Bronchial epithelial cell (primary cell): ENCODE measurements around the gene SLC5A11. TPM values are rescaled to one million over a fixed set of nuclear protein-coding genes. Genes with fewer than 3 reads are reported as not detected.

Experiments
- DNase-seq: peaks from one replicate; pipeline ENCODE4 v3.0.0-alpha.2; 2010; ENCODE audit warnings: low read depth
- FAIRE-seq: peaks from 2 replicates; lab custom pipeline; 2011; peaks lifted over from hg19 to GRCh38; lab: Jason Lieb, UNC
- H3K27me3 ChIP-seq: 2 replicates; pipeline ENCODE4 v1.5.1; 2011; ENCODE audit warnings: low read length; ENCODE audit not compliant: control insufficient read depth, insufficient read depth
- H3K36me3 ChIP-seq: 2 replicates; pipeline ENCODE4 v1.5.1; 2011; ENCODE audit warnings: low read length; ENCODE audit not compliant: control insufficient read depth, insufficient read depth
- H3K4me3 ChIP-seq: 2 replicates; pipeline ENCODE4 v1.5.1; 2011; ENCODE audit warnings: mild to moderate bottlenecking, low read depth, low read length, control low read depth
- total RNA-seq: library from RNA; depleted of rRNA; stranded (reverse); fragments of >200 nt; gene quantifications from 2 replicates; pipeline ENCODE4 v1.2.1, GENCODE V29; 2014
- TF ChIP-seq, protein P1 (sequence below): IDR thresholded peaks from 2 replicates; pipeline ENCODE4 v1.5.1; 2011; ENCODE audit warnings: mild to moderate bottlenecking, moderate library complexity, low read length, control low read depth, inconsistent platforms; ENCODE audit not compliant: insufficient read depth, severe bottlenecking

The SLC5A11 gene, protein sequence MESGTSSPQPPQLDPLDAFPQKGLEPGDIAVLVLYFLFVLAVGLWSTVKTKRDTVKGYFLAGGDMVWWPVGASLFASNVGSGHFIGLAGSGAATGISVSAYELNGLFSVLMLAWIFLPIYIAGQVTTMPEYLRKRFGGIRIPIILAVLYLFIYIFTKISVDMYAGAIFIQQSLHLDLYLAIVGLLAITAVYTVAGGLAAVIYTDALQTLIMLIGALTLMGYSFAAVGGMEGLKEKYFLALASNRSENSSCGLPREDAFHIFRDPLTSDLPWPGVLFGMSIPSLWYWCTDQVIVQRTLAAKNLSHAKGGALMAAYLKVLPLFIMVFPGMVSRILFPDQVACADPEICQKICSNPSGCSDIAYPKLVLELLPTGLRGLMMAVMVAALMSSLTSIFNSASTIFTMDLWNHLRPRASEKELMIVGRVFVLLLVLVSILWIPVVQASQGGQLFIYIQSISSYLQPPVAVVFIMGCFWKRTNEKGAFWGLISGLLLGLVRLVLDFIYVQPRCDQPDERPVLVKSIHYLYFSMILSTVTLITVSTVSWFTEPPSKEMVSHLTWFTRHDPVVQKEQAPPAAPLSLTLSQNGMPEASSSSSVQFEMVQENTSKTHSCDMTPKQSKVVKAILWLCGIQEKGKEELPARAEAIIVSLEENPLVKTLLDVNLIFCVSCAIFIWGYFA
- total RNA-seq = not detected in 2 replicates

DNA sequence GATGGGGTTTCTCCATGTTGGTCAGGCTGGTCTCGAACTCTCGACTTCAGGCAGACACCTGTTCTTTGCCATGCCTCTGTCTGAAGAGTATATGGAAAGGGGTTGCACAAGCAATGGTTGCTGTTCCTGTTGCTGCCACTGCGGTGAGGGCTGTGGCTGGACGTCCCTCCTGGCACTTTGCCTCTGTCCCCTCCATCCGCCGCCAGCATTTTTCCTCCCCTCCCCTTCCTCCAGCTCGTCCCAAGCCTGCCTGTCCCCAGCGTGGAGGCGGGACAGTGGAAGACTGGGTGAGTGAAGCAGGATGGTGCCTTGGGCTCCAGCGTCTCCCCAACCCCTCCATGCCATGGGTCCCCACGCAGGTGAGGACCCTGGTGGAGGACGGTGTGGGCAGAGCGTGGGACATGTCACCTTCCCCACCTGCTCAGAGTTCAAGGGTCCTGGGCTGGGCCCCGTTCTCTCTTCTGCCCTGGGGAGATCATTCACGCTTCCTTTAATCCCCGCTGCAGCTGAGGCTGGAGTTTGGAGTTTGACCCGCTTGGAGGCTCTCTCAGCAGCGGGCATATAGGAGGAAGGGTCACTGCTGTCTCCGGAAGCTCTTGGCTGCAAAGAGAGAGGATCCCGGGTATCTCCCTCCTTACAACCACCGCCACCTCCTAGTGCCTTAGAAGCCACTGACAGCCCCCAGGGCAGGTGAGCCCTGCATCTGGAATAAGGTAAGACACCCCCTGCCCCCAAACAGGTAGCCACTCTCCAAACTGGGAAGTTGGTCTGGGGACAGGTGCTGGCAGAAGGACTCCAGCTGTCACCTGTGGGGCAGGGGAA lies at the start of gene SLC5A11:
SLC5A11 (plus strand) TSS at position 238 of the 822 bp plus-strand sequence. CDS start 12,681 bp downstream, outside the sequence.
- FAIRE-seq = no peak
- H3K36me3 ChIP-seq = no peaks in the 10 kb centered on the region

DNA sequence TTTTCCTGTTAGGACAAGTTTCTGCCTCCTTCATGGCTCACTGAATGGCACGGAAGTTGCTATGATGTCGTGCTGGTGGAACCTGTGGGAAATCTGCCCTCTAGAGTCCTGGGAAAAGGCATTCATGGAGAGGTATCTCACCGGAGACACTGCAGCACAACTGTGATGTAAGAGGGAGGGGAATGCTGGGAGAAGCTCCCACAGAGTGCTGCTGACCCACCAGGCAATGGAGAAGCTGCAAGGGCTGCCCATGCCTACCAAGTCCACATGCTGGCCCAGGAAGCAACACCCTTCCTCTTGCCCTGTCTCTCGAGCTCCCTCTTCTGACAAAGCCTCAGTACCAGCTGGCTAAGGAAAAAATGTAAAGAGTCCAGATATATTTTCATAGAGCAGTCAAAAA lies 45.2 kb upstream of the SLC5A11 start:
- no peaks in the 10 kb centered on the region for H3K27me3 ChIP-seq
- TF ChIP-seq, protein P1, sequence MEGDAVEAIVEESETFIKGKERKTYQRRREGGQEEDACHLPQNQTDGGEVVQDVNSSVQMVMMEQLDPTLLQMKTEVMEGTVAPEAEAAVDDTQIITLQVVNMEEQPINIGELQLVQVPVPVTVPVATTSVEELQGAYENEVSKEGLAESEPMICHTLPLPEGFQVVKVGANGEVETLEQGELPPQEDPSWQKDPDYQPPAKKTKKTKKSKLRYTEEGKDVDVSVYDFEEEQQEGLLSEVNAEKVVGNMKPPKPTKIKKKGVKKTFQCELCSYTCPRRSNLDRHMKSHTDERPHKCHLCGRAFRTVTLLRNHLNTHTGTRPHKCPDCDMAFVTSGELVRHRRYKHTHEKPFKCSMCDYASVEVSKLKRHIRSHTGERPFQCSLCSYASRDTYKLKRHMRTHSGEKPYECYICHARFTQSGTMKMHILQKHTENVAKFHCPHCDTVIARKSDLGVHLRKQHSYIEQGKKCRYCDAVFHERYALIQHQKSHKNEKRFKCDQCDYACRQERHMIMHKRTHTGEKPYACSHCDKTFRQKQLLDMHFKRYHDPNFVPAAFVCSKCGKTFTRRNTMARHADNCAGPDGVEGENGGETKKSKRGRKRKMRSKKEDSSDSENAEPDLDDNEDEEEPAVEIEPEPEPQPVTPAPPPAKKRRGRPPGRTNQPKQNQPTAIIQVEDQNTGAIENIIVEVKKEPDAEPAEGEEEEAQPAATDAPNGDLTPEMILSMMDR = peak; percentile 56
- no peak overlapping the region for H3K4me3 ChIP-seq
- FAIRE-seq = no peak
- peaks cover 12% of the 10 kb centered on the region for H3K36me3 ChIP-seq
- DNase-seq = peak; percentile 83

More for the DNA sequence above, at the start of gene SLC5A11:
- Histone ChIP-seq H3K27me3 (no peaks in the 10 kb centered on the region), H3K4me3 (no peak within 1 kb of the TSS)
- TF ChIP-seq, protein P1 = no peak
- DNase-seq = no peak

DNA sequence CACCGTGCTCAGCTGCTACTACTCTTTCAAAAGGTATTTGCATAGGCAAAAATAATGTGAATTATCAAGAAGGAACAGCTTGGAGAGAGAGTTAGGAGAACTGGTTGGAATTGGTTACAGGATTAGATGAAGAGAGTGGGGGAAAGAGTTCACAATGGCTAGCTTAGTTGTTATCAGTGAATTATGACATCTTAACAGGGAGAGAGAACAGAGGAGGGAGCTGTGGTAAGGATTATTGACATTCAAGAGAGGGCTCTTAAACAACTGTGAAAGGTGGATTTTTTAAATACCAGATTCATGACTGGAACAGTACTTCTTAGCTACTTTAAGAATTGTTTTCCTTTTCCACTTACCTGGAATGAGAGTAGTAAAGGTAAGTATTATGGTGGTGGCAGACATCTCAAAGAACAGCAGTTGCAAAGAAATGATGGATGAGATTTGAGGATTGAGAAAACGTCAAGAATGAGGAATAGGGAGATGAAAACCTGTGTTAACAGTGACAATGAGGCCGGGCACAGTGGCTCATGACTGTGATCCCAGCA lies 43.9 kb upstream of the SLC5A11 start:
- DNase-seq (no peak), FAIRE-seq (no peak)
- Histone ChIP-seq H3K27me3 (no peaks in the 10 kb centered on the region), H3K4me3 (no peak overlapping the region), H3K36me3 (peaks cover 17% of the 10 kb centered on the region)
- TF ChIP-seq, protein P1 = no peak

DNA sequence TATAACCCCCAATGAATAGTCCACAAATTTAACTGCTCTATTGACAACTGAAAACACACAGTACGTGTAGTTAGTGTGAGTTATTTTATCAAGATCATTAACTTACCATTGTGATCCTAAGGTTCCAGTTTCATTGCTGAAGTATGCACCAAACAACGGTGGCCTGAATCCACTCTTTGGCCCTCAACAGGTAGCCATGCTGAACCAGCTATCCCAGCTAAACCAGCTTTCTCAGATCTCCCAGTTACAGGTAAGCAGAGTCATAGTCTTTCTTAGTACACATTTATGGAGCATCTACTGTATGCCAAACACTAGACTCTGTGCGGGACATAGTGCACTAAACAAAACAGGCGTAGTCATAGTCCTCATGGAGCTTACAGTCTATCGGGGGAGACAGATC lies 40.3 kb upstream of the SLC5A11 start:
- TF ChIP-seq, protein P1 = no peak
- FAIRE-seq = no peak
- Histone ChIP-seq H3K4me3 (no peak overlapping the region), H3K36me3 (peaks cover 24% of the 10 kb centered on the region), H3K27me3 (no peaks in the 10 kb centered on the region)
- no peak for DNase-seq

DNA sequence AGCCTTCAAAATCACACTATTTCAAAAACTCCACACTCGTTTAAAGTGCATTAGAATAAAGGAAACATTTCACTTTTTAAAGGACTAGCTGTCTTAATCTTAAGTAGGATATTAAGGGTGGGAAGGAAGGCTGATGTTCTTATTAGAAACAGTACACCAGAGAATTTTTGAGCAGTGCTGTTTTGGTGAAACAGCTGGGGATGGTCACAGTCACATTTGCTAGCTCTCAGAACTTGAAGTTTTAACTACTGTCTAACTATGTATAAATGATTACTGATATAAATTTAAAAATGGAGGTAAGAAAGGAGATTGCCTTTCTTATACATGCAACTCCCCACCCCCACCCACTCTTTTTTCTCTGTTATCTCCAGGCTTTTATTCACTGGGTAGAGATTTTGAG lies 38.5 kb upstream of the SLC5A11 start:
- H3K36me3 ChIP-seq = peaks cover 27% of the 10 kb centered on the region
- no peaks in the 10 kb centered on the region for H3K27me3 ChIP-seq
- no peak overlapping the region for H3K4me3 ChIP-seq
- FAIRE-seq (no peak), DNase-seq (no peak)
- TF ChIP-seq, protein P1 = no peak
